Panc1 (cell line): ENCODE results near the gene NUMBL.

Experiments used
- POLR2AphosphoS5 ChIP-seq: IDR thresholded peaks from 2 replicates; pipeline ENCODE4 v1.6.1; 2012; ENCODE audit warnings: mild to moderate bottlenecking, low read depth, low read length, moderate library complexity
- SIN3A ChIP-seq: IDR thresholded peaks from 2 replicates; pipeline ENCODE4 v1.6.1; 2012; ENCODE audit warnings: low read depth, mild to moderate bottlenecking, low read length, moderate library complexity, borderline replicate concordance; ENCODE audit not compliant: insufficient read depth
- TCF7L2 ChIP-seq: IDR thresholded peaks from 2 replicates; pipeline ENCODE4 v1.6.1; 2011; ENCODE audit warnings: mild to moderate bottlenecking, low read depth, low read length, inconsistent platforms
- TF ChIP-seq, protein P1 (sequence below): fragments of 450-650 bp; IDR thresholded peaks from 2 replicates; pipeline ENCODE4 v1.5.1; 2017; ENCODE audit warnings: mild to moderate bottlenecking
- TF ChIP-seq, protein P2 (sequence below), 2 experiments: IDR thresholded peaks; 2 replicates each; pipeline ENCODE4 v1.6.1; 2011 to 2012; ENCODE audit warnings: low read depth in 2 of 2, control low read depth in 1 of 2, low read length in 1 of 2, mild to moderate bottlenecking in 1 of 2, moderate library complexity in 1 of 2; ENCODE audit not compliant: insufficient read depth in 1 of 2

- TF ChIP-seq, protein P1, sequence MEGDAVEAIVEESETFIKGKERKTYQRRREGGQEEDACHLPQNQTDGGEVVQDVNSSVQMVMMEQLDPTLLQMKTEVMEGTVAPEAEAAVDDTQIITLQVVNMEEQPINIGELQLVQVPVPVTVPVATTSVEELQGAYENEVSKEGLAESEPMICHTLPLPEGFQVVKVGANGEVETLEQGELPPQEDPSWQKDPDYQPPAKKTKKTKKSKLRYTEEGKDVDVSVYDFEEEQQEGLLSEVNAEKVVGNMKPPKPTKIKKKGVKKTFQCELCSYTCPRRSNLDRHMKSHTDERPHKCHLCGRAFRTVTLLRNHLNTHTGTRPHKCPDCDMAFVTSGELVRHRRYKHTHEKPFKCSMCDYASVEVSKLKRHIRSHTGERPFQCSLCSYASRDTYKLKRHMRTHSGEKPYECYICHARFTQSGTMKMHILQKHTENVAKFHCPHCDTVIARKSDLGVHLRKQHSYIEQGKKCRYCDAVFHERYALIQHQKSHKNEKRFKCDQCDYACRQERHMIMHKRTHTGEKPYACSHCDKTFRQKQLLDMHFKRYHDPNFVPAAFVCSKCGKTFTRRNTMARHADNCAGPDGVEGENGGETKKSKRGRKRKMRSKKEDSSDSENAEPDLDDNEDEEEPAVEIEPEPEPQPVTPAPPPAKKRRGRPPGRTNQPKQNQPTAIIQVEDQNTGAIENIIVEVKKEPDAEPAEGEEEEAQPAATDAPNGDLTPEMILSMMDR, result no peak
- TF ChIP-seq POLR2AphosphoS5 (no peak), TCF7L2 (no peak), SIN3A (no peak)
- TF ChIP-seq, protein P2, sequence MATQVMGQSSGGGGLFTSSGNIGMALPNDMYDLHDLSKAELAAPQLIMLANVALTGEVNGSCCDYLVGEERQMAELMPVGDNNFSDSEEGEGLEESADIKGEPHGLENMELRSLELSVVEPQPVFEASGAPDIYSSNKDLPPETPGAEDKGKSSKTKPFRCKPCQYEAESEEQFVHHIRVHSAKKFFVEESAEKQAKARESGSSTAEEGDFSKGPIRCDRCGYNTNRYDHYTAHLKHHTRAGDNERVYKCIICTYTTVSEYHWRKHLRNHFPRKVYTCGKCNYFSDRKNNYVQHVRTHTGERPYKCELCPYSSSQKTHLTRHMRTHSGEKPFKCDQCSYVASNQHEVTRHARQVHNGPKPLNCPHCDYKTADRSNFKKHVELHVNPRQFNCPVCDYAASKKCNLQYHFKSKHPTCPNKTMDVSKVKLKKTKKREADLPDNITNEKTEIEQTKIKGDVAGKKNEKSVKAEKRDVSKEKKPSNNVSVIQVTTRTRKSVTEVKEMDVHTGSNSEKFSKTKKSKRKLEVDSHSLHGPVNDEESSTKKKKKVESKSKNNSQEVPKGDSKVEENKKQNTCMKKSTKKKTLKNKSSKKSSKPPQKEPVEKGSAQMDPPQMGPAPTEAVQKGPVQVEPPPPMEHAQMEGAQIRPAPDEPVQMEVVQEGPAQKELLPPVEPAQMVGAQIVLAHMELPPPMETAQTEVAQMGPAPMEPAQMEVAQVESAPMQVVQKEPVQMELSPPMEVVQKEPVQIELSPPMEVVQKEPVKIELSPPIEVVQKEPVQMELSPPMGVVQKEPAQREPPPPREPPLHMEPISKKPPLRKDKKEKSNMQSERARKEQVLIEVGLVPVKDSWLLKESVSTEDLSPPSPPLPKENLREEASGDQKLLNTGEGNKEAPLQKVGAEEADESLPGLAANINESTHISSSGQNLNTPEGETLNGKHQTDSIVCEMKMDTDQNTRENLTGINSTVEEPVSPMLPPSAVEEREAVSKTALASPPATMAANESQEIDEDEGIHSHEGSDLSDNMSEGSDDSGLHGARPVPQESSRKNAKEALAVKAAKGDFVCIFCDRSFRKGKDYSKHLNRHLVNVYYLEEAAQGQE (IDR thresholded peaks at IDR 0.05; ENCODE audit: insufficient read depth in 1 of 2, low read depth in 2 of 2, low read length in 1 of 2), result no peak
Observed at GRCh38 chr19:40672573-40673299, 17.7 kb downstream of the NUMBL start.
